Hepatocyte (in vitro differentiated cells): Measurements from ENCODE around the gene PPME1. TPM values are rescaled to one million over a fixed set of nuclear protein-coding genes. Genes with fewer than 3 reads are reported as not detected.

Experiments used
- DNase-seq: peaks from one replicate; pipeline ENCODE4 v3.0.0-alpha.2; 2016; ENCODE audit warnings: low spot score
- H2AFZ ChIP-seq: fragments of 200-600 bp; sonication (generic); 2 replicates; pipeline ENCODE4 v1.6.0; 2016; ENCODE audit warnings: antibody characterized with exemption, mild to moderate bottlenecking
- H3K27ac ChIP-seq: fragments of 200-600 bp; sonication (generic); 2 replicates; pipeline ENCODE4 v1.5.1; 2016; ENCODE audit warnings: mild to moderate bottlenecking
- H3K27me3 ChIP-seq: fragments of 200-600 bp; sonication (generic); 2 replicates; pipeline ENCODE4 v1.6.1; 2016
- H3K36me3 ChIP-seq: fragments of 200-600 bp; sonication (generic); replicated peaks from 2 replicates; pipeline ENCODE4 v1.5.1; 2016; ENCODE audit warnings: low read depth; ENCODE audit not compliant: insufficient read depth
- H3K4me1 ChIP-seq: fragments of 200-600 bp; sonication (generic); 2 replicates; pipeline ENCODE4 v1.5.1; 2016; ENCODE audit warnings: mild to moderate bottlenecking, moderate library complexity; ENCODE audit not compliant: insufficient read depth
- H3K4me2 ChIP-seq: fragments of 200-600 bp; sonication (generic); 2 replicates; pipeline ENCODE4 v1.6.0; 2016
- H3K4me3 ChIP-seq: fragments of 200-600 bp; sonication (generic); 2 replicates; pipeline ENCODE4 v1.5.1; 2016; ENCODE audit warnings: mild to moderate bottlenecking
- H3K79me2 ChIP-seq: fragments of 200-600 bp; sonication (generic); 2 replicates; pipeline ENCODE4 v1.6.0; 2017; ENCODE audit warnings: mild to moderate bottlenecking
- H3K9me2 ChIP-seq: fragments of 200-600 bp; sonication (generic); replicated peaks from 2 replicates; pipeline ENCODE4 v1.6.0; 2017; ENCODE audit warnings: mild to moderate bottlenecking; ENCODE audit not compliant: insufficient read depth
- H3K9me3 ChIP-seq: fragments of 200-600 bp; sonication (generic); 2 replicates; pipeline ENCODE4 v1.5.1; 2016; ENCODE audit warnings: low read depth, mild to moderate bottlenecking
- H4K20me1 ChIP-seq: fragments of 200-600 bp; sonication (generic); 2 replicates; pipeline ENCODE4 v1.6.0; 2016; ENCODE audit warnings: mild to moderate bottlenecking; ENCODE audit not compliant: insufficient read depth, poor library complexity, severe bottlenecking
- EZH2 ChIP-seq: fragments of 200-600 bp; sonication (generic); IDR thresholded peaks from 2 replicates; pipeline ENCODE4 v1.6.1; 2016; ENCODE audit warnings: antibody characterized with exemption, mild to moderate bottlenecking, borderline replicate concordance
- EZH2phosphoT487 ChIP-seq: fragments of 200-600 bp; sonication (generic); IDR thresholded peaks from one replicate; pipeline ENCODE4 v1.6.1; 2018; ENCODE audit warnings: antibody characterized with exemption, mild to moderate bottlenecking, low read depth, moderate library complexity; ENCODE audit not compliant: unreplicated experiment, severe bottlenecking
- WGBS: methylation state at CpG from one replicate; pipeline ENCODE4 v1.1.6; 2016; ENCODE audit warnings: low lambda C conversion rate; ENCODE audit errors: missing lambda C conversion rate; 5-methylcytosine and 5-hydroxymethylcytosine counted together
- polyA plus RNA-seq: library from polyadenylated mRNA; unstranded; fragments of >200 nt; fragmentation: Nextera tagmentation; extraction: Ambion mirVana; gene quantifications from 2 replicates; pipeline ENCODE4 v1.2.1, GENCODE V29; 2016
- total RNA-seq: library from RNA; depleted of rRNA; stranded (reverse); fragments of >200 nt; gene quantifications from 2 replicates; pipeline ENCODE4 v1.2.3, GENCODE V29; 2014
- TF ChIP-seq, protein P1 (sequence below): fragments of 200-600 bp; sonication (generic); IDR thresholded peaks from 2 replicates; pipeline ENCODE4 v1.5.1; 2016; ENCODE audit warnings: antibody characterized with exemption, mild to moderate bottlenecking; ENCODE audit not compliant: poor library complexity

Gene PPME1
- total and polyA plus RNA-seq, 2 experiments from 2014 or later = 25.2 to 45.7 TPM

DNA sequence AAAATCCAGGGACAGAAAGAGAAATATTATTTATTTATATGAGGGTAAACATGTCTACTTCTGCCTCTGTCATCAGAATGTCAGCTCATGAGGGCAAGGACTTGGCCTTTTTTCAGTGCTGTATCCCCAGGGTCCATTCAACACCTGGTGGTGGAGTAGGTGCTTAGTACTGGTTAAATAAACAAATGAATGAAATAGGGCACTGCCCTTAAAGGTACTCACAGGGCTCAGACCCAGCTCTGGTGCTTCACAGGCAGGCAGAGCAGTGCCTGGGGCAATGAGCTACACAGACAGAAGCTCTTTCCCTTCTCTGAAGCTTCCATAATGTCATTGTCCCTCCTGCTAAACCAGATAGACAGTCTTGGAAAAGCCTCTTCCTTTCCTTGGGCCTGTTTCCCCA is 109.4 kb downstream of the PPME1 start:
- H3K27ac ChIP-seq = no peak overlapping the region
- DNase-seq = no peak
- H2AFZ ChIP-seq = no peak overlapping the region
- H3K4me2 ChIP-seq = no peak overlapping the region
- no peaks in the 10 kb centered on the region for H3K79me2 ChIP-seq
- no peaks in the 10 kb centered on the region for H3K9me3 ChIP-seq
- no peaks in the 10 kb centered on the region for H3K27me3 ChIP-seq
- peaks cover 8% of the 10 kb centered on the region for H3K4me1 ChIP-seq
- H3K9me2 ChIP-seq = no peaks in the 10 kb centered on the region
- no peak overlapping the region for H3K4me3 ChIP-seq
- TF ChIP-seq EZH2 (no peak), EZH2phosphoT487 (no peak)
- TF ChIP-seq, protein P1, sequence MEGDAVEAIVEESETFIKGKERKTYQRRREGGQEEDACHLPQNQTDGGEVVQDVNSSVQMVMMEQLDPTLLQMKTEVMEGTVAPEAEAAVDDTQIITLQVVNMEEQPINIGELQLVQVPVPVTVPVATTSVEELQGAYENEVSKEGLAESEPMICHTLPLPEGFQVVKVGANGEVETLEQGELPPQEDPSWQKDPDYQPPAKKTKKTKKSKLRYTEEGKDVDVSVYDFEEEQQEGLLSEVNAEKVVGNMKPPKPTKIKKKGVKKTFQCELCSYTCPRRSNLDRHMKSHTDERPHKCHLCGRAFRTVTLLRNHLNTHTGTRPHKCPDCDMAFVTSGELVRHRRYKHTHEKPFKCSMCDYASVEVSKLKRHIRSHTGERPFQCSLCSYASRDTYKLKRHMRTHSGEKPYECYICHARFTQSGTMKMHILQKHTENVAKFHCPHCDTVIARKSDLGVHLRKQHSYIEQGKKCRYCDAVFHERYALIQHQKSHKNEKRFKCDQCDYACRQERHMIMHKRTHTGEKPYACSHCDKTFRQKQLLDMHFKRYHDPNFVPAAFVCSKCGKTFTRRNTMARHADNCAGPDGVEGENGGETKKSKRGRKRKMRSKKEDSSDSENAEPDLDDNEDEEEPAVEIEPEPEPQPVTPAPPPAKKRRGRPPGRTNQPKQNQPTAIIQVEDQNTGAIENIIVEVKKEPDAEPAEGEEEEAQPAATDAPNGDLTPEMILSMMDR = no peak
- H3K36me3 ChIP-seq = no peaks in the 10 kb centered on the region
- H4K20me1 ChIP-seq = no peaks in the 10 kb centered on the region

DNA sequence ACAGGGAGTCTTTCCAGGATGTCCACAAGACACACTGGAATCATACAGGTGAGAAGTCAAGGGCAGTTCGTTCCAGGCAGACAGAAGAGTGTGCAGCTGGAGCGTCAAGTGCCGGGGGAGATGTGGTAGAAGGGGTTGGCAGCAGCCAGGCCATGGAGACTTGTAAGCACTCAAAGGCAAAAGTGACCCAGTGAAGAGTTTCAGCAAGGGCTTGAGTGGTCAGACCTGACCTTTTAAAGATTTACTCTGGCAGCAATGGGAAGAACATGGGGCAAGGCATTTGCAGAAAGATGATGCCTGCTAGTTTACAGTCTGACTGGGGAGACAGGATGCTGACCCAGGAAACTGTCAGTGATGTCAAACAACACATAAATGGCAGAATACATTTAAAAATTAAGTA is 111.3 kb downstream of the PPME1 start:
- no peak for DNase-seq
- Histone ChIP-seq H3K27ac (no peak overlapping the region), H3K4me1 (peaks cover 6% of the 10 kb centered on the region), H3K9me2 (no peaks in the 10 kb centered on the region), H3K4me3 (no peak overlapping the region), H3K36me3 (no peaks in the 10 kb centered on the region), H3K27me3 (no peaks in the 10 kb centered on the region), H3K9me3 (no peaks in the 10 kb centered on the region), H3K4me2 (no peak overlapping the region), H2AFZ (no peak overlapping the region), H4K20me1 (no peaks in the 10 kb centered on the region), H3K79me2 (no peaks in the 10 kb centered on the region)
- WGBS = 92% methylated on average over 3 of the region's 3 CpGs
- TF ChIP-seq EZH2 = no peak
- no peak for TF ChIP-seq EZH2phosphoT487
- TF ChIP-seq, protein P1 = no peak

DNA sequence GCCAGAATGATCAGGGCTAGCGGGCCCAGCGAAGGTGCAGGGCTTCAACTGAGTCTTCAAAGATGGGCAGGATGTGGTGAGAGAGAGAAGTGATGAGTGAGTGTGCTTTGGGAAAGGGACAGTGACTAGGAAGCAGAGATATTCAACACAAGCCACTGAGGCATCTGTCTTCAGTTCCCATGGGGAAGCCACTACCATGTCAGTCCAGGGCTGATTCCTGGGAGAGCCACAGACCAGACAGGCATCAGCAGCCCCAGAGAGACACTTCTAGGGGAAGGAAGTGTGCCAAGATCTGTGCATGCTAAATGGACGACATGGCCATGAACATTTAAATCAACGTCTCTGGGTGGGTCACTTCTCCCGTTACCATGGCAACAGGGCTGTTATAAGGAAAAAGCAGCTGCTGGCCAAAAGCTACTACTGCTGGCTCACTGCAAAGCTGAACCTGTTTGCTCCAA is 111.9 kb downstream of the PPME1 start:
- Histone ChIP-seq H3K27ac (no peak overlapping the region), H3K27me3 (no peaks in the 10 kb centered on the region), H3K79me2 (no peaks in the 10 kb centered on the region), H3K9me2 (no peaks in the 10 kb centered on the region), H4K20me1 (no peaks in the 10 kb centered on the region), H3K36me3 (no peaks in the 10 kb centered on the region), H3K4me3 (no peak overlapping the region), H3K4me2 (no peak overlapping the region), H3K4me1 (peaks cover under 1% of the 10 kb centered on the region), H2AFZ (no peak overlapping the region), H3K9me3 (no peaks in the 10 kb centered on the region)
- TF ChIP-seq, protein P1 = no peak
- TF ChIP-seq EZH2phosphoT487 = no peak
- no peak for TF ChIP-seq EZH2
- DNase-seq = no peak
- 73% methylated on average over 5 of the region's 5 CpGs for WGBS
